HG03565 (cell line): ENCODE results near the gene TBC1D16.

Experiments
- ATAC-seq: cut with Tn5 transposase; IDR thresholded peaks from one replicate; pipeline ENCODE4 v1.9.1; 2021; ENCODE audit warnings: mild to moderate bottlenecking, moderate library complexity; ENCODE audit not compliant: unreplicated experiment

Gene TBC1D16

GRCh38 chr17:80025796-80026195, 9.9 kb downstream of the TBC1D16 start:
- no peak for ATAC-seq

DNA sequence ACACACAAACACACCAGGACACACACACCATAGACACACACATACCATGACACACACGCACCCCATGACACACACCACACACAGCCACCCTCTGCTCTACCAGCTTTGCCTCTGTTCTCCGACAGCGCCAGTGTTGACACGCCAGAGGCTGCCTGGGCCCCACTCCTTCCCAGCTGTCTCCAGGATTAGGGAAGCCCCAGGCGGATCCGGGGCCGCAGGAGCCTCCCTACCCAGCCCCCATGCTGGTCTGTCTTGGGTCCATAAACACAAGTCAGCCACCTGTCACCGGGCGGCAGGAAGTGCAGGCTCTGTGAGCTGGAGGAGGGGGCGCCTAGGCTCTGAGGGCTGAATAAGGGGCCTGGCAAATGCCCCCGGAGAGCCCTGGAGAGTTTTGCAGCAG, 10.5 kb downstream of the TBC1D16 start:
- no peak for ATAC-seq

- no peak for ATAC-seq
These were observed 11.3 kb downstream of the TBC1D16 start for GRCh38 chr17:80024206-80024972.

GRCh38 chr17:80023481-80024205, 12.0 kb downstream of the TBC1D16 start:
- no peak for ATAC-seq

DNA sequence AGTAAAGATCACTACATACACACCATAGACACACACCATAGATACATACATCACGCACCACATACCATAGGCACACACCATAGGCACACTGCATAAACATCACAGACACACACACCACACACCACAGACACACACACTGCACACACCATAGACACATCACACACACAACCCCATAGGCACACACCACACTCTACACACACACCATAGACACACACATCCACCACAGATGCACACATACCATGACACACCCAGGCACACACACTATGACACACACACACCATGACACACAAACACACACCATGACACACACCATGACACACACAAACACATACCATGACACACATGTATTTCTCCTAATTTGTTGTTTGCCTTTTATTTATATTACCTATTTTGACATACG, 14.1 kb downstream of the TBC1D16 start:
- no peak for ATAC-seq

DNA sequence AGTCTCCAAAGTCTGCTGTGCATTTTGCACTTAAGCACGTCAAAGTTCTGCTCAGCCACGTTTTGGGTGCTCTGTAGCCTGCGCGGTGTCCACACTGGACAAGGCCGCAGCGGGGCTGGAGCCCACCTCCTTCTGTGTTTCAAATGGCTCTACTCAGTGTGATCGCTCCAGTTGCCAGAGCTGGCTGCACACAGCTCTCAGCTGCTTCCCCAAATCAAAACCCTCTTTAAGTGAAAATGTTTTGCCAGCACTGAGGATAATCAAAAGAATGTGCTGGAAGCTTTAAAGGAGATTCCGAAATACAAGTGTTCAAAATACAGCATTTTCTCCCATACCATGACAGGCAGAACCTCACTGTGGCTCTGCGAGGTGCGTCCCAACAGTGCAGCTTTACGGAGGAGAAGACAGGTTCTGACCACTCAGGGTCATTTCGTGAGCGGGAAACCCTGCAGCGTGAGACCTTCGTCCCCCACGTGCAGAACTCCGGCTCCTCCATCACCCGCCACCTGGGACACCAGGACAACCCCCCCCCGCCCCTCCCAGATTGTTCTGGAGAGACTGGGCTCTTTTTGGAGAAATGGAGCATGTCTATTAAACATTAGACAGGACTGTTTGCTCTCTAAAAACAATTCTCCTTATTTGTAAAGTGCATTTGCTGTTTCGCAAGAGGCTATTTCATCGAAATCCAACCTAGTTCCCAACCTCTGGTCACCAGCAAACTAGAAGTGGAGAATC, 16.6 kb downstream of the TBC1D16 start:
- no peak for ATAC-seq

- no peak for ATAC-seq
These were observed 18.3 kb downstream of the TBC1D16 start for GRCh38 chr17:80017226-80018010.

DNA sequence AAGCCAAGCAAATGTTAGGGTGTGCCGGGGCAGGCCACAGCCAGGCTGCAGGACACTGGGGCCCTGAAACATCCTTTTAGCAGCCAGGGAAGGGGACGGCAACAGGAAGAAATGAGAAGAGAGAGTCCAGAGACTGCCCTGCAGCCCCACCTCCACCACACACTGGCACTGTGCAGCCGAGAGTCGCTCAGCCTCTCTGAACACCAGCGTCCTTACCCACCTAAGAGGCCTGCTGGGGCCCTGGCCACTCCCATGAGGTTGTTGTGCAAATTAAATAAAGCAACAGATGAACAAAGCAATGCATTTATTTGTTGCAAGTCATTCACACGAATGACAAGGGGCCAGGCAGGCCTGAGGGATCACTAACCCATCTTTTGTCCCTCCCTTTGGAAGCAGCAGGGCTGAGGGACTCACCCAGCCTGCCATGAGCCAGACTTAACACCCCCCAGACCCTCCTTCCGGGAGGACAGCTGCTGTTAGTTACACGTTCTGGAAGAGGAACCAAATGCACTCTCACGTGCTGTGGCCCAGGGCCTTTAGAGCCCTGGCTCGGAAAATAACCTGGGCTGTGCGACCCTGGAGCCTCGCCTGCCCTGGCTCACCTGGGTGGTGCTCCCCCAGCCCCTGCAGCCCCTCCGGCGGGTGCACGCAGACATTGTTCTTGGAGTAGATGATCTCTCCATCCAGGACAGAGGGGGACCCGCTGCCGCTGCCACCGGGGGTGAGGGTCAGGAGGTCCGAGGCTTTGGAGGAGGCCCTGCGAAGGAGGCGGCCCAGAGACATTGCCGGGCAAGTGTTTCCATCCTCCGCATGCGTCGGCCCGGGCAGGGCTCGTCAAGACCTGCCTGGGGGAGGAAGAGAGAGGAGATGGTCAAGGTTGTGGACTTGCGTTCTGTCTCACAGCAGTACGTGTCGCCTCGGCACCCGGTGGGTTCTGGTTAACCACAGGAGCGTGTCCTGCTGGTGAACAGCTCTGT, 22.6 kb downstream of the TBC1D16 start:
- no peak for ATAC-seq

GRCh38 chr17:80011989-80012555, 23.6 kb downstream of the TBC1D16 start:
- no peak for ATAC-seq

DNA sequence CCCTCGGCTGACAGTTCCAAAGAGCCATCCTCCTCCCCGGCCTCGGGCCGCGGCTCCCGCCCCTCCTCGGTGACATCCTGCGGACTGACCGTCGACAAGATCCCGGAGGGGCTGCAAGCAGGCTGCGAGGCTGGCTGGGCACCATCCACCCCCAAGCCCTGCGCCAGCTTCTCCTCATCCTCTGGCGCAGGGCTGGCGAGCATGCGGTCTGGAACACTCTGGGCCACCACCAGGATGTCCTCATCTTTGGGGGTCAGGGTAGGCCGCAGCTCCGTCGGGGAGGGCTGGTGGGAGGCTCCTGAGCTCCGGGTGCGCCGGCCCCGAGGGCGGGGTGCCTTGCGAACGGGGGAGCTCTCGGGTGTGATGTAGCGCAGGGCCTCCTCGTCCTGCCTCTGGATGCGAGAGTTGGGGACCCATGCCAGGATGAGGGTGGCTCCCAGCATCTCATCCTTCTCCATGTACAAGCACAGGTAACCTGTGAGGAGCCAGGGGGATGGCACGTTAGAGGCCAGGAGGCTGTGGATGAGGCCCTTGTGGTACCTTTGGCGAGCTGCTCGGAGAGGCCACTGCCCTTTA, 25.3 kb downstream of the TBC1D16 start:
- ATAC-seq: no peak

GRCh38 chr17:80009391-80010282, 26.0 kb downstream of the TBC1D16 start:
- ATAC-seq: no peak

DNA sequence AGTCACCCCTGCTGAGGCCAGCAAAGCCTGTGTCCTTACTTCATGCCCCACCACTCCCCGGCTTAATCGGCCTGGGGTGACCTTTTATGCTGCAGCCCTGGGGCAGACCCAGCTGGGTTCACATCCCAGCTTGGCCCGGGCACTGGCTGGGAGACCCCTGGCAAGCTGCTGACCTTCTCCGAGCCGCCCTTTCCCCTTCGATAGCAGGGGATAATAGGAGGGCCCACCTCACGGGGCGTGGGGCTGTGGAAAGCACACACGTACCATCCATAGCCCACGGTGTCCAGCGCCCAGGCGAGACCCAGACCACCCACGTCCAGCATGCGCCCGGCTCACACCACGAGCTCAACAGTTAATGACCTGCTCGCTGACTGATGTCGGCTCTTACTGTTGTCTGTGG, 26.8 kb downstream of the TBC1D16 start:
- ATAC-seq: no peak

DNA sequence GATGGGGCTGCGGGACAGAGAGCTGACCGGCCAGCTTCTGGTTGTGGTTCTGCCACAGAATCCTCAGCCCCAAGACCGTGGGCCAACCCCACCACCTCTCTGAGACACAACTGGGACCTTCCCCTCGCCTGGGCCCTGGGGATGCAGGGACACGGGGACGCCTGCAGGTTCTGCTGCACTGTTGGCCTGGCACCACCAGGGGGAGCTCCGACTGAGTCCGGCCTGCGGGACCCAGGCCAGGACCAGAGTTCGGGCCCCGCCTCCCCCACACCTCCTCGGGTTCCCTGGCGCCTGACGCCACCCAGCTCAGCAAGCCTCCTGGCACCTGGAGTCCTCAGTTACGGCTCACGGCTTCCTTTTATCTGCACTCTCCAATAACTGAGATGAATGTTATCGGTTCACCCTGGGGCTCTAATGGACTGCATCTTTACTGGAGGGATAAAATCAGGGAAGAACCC, 27.3 kb downstream of the TBC1D16 start:
- ATAC-seq: no peak

- ATAC-seq: no peak
These were observed 27.7 kb downstream of the TBC1D16 start for GRCh38 chr17:80007939-80008338.

GRCh38 chr17:80006811-80007752, 28.6 kb downstream of the TBC1D16 start:
- ATAC-seq: no peak

- no peak for ATAC-seq
These were observed 29.3 kb downstream of the TBC1D16 start for GRCh38 chr17:80006339-80006720.
